Colon (tissue), 2 donors: Measurements from ENCODE around the gene CTF1.
"Not testable (repeated sequence)": the region's sequence is repeated elsewhere in the genome, so short reads cannot be mapped to it uniquely, and the experiment has no call there.

Experiments
- FAIRE-seq: peaks from 2 replicates; lab custom pipeline; 2012; peaks lifted over from hg19 to GRCh38; lab: Jason Lieb, UNC
- donor health status: control.
- donor health status: control.

Gene CTF1

DNA sequence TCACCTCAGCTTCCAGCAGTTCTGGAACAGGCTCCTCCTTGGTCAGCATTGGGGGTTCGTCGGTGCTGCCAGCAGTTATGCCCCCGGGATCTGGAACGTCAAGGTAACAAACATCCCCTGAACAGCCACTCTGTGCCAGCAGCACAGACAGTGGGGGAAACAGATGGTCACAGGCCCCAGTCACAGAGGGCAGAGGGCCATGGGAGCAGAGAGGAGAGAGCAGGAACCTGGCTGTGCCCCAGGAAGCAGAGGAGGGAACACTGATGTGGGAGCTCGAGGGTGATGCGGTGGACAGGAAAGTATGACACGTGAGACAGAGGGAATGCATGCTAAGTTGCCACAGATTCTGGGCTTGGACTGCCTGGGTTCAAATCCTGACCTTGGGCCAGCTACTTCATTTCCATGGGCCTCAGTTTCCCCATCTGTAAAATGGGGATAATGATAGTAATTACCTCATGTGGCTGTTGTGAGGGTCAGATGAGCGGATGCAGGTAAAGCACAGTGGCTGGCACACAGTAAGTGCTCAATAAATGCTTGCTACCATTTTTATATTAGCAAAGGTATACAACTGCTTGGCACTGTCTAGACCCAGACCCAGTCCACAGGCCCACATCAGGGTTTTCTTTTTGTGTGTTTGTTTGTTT lies 7.4 kb upstream of the CTF1 start:
- no peak for FAIRE-seq

DNA sequence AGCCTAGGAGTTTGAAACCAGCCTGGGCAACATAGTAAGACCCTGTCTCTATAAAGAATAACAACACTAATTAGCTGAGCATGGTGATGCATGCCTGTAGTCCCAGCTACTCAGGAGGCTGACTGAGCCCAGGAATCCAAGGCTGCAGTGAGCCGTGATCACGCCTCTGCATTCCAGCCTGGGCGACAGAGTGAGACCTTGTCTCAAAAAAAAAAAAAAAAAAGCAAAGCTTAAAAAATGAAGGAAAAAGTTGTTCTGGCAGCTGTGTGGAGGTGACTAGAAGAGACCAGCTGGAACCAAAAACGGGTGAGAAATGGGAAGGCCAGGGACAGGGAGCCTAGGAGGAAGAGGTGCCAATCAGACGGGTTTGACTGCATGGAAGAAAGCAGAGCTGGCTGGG lies 6.7 kb upstream of the CTF1 start:
- FAIRE-seq: no peak

GRCh38 chr16:30891043-30891823 lies 5.2 kb upstream of the CTF1 start:
- FAIRE-seq: not testable (repeated sequence)

DNA sequence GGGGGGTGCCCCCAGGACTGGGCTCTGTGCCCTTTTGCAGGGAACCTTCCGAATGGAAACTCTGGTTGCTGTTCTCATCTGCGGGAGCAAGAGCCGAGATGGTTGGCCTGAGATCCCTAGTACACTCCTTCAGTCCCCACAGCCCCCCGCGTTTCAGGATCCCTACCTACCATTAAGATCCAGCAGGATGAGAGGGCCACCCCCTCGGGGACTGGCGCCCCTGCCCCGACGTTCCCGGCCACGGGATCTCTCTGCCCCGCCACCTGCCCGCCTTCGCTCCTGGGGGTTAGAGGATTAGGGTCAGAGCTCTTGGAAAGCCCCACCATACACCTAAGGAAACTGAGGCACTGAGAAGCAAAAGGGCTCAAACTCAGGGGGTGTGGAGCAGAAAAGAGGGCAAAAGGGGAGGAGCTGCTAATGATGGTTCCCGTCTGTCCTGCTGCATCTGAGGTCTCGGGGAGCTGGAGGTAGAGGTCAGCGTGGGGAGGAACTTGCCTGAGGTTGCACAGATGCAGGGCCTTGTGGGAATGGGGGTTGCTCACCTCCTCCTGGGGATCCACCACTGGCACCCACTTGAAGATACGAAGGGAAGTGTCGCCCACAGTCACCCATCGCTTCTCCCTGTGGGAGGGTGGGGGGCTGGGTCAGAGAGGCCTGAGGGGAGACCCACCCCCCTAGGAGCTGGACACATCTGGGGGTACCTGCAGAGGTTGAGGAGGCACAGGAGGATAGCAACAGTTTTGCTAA lies 3.6 kb upstream of the CTF1 start:
- FAIRE-seq: no peak

GRCh38 chr16:30893417-30893743 lies 3.0 kb upstream of the CTF1 start:
- FAIRE-seq: no peak

DNA sequence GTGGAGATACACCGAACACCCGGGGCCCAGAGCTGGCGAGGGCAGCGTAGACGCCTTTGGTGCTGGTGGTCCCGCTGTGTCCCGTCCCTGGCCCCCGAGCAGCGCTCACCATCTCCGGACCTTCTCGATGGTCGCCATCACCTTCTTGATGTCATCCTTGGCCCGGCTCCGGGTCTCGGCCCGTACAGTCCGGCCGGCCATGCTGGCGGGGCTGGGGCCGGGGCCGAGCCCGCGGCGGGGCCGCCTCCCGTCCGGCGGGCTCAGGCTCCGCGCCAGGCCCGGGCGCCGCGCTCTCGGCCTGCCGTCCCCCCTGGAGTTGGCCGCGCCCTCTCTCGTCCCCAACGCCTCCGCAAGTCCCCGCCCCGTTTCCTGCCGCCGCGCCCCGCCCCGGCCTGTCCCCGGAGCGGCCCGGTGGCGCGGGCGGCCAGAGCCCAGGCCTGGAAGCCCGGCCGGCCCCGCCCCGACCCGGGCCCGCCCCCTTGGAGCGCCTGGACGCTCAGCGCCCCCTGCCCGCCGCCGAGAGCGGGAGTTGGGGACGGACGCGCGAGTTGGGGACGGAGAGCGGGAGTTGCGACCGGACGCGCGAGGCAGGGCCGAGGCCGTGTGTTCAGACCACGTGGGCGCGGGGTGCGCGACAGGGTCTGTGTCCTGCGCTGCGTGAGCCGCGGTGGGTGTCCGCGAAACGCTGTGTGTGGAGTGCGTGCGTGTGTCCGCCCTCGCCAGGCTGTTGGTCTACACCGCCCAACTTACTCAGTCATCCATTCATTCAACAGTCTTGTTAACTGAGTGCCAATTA lies 2.5 kb upstream of the CTF1 start, which contains the start of gene BCL7C:
Gene BCL7C, minus strand, starts transcription at position 334 of the 796 bp plus-strand sequence. Its CDS starts 133 bp downstream, at position 201.
- no peak for FAIRE-seq

DNA sequence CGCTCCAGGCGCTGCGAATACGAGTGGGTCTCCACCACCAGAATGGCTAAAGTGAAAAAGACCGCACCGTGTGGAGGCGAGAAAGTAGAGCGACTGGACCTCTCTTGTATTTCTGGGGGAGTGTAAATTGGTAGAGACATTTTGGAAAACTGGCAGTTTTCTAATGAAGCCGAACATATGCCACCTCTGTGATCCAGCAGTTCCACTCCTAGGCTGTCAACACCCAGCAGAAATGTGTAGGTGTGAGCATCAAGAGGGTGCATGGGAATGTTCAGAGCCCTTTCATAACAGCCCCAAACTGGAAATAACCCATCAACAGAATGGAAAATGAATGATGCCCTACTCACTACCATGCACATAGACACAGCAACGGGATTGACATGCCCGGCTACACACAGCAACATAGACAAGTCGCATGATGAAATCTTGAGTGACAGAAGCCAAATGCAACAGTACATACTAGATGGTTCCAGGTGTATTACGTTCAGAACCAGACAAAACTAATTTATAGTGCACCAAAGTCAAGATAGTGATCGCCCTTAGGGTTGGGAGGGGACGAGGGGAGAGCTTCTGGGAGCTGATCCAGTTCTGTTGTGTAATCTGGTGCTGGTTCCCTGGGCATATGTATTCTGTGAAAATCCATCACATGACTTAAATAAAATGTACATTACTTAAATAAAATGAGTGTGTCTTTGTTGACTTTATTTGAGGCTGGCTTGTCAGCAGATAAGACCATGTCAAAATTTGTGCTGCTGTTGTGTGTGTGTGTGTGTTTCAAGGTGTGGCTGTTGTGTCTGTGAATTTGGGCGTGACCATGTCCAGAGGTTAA lies 1.7 kb upstream of the CTF1 start:
- no peak for FAIRE-seq

- FAIRE-seq: no peak
Measured at GRCh38 chr16:30895627-30896260, 670 bp upstream of the CTF1 start.

GRCh38 chr16:30896889-30897733 lies 697 bp downstream of the CTF1 start:
- FAIRE-seq: no peak

DNA sequence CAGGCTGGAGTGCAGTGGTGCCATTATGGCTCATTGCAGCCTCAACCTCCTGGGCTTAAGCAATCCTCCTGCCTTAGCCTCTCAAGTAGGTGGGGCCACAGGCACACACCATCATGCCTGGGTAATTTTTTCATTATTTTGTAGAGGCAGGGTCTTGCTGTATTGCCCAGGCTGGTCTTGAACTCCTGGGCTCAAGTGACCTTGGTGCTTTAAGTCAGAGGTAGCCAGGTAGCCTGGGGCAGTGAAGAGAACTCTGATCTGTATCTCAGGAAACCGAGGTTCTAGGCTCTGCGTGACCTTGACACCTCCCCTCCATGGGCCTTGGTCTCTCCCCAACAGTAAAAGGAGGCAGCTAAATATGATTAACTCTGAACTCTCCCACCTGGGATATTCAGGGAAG lies 3.4 kb downstream of the CTF1 start:
- FAIRE-seq: no peak

- no peak for FAIRE-seq
Measured at GRCh38 chr16:30900588-30900987, 4.2 kb downstream of the CTF1 start.

GRCh38 chr16:30901201-30902028 lies 5.0 kb downstream of the CTF1 start:
- no peak for FAIRE-seq

DNA sequence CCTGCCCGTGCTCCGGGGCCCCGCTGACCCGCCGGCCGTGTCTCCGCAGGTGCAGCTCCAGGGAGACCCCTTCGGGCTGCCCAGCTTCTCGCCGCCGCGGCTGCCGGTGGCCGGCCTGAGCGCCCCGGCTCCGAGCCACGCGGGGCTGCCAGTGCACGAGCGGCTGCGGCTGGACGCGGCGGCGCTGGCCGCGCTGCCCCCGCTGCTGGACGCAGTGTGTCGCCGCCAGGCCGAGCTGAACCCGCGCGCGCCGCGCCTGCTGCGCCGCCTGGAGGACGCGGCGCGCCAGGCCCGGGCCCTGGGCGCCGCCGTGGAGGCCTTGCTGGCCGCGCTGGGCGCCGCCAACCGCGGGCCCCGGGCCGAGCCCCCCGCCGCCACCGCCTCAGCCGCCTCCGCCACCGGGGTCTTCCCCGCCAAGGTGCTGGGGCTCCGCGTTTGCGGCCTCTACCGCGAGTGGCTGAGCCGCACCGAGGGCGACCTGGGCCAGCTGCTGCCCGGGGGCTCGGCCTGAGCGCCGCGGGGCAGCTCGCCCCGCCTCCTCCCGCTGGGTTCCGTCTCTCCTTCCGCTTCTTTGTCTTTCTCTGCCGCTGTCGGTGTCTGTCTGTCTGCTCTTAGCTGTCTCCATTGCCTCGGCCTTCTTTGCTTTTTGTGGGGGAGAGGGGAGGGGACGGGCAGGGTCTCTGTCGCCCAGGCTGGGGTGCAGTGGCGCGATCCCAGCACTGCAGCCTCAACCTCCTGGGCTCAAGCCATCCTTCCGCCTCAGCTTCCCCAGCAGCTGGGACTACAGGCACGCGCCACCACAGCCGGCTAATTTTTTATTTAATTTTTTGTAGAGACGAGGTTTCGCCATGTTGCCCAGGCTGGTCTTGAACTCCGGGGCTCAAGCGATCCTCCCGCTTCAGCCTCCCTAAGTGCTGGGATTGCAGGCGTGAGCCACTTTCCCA lies 5.9 kb downstream of the CTF1 start:
- FAIRE-seq: no peak

- FAIRE-seq: no peak
Measured at GRCh38 chr16:30903002-30903401, 6.6 kb downstream of the CTF1 start.

DNA sequence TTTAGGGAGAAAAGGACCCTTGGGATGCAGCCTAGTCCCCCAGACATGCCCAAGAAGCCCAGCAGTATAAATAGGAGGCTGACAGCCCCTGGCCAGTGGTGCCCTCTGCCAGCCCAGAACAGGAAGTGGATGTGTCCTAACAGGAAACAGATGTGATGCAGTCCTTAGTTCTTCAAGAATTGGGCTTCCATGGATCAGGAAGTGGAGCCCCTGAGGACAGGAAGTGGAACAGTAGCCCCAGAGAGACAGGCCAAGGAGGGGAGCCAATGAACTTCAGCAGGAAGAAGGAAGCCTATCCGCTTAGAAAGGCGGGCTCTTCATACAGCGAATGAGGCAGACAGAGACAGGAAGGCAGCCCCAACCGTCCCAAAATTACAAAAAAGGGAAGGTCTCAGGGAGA lies 7.2 kb downstream of the CTF1 start:
- no peak for FAIRE-seq

GRCh38 chr16:30904114-30904780 lies 7.8 kb downstream of the CTF1 start:
- FAIRE-seq: no peak

DNA sequence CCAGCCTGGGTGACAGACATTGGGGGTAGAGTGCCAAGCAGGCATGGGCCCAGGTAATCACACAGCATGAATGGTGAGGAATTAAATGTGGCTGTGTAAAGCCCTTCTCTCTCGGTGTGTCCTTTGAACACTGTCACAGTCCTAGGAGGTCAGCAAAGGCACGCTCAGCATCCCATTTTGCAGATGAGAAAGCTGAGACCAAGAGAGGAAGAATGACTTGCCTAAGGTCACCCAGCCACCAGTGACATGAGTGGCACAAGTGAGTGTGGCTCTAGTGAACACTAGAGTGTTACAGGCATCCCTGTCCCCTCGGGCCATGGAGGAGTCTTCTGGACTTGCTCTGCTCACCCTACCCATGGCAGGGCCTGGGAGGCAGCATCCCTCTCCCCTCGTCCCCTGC lies 10.7 kb downstream of the CTF1 start:
- no peak for FAIRE-seq
